HG03280 (cell line): ENCODE results near the gene ENOX1.

Source experiments
- ATAC-seq: cut with Tn5 transposase; IDR thresholded peaks from one replicate; pipeline ENCODE4 v1.9.1; 2021; ENCODE audit warnings: mild to moderate bottlenecking, moderate library complexity; ENCODE audit not compliant: unreplicated experiment

The ENOX1 gene

DNA sequence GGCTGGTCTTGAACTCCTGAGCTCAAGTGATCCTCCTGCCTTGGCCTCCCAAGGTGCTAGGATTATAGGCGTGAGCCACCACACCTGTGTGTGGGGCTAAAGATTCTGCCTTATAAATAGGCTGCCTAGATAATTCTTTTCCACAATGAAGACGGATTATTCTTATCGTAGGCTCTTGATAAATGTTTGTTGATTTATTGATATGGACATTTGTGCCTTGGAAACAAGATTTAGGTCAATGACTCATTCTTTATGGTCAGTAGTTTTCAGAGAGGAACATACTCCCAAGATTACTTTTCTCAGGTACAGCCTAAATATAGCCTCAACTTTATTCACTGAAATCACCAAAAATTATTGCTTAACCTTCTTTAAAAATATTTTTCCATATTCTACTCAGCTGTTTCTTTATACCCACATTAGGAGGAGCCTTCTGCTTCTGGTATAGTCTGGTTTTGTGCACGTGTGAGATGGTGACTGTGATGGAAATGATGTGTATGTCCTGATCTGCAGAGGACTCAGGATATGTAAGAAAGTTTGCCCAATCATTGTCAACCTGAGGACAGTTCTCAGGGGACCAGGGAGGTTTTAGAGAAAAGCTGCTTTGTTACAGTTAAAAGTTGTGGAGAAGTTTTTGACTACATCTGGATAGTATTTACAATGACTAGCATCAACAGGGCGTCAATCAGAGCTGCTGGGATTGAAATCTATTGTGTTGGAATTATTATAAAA lies 554.5 kb downstream of the ENOX1 start:
- ATAC-seq: no peak

- ATAC-seq: no peak
Measured at GRCh38 chr13:43230989-43231388, 555.8 kb downstream of the ENOX1 start.

GRCh38 chr13:43229506-43229905 lies 557.3 kb downstream of the ENOX1 start:
- no peak for ATAC-seq

- ATAC-seq: no peak
Measured at GRCh38 chr13:43227721-43228120, 559.1 kb downstream of the ENOX1 start.

GRCh38 chr13:43223216-43223615 lies 563.6 kb downstream of the ENOX1 start:
- ATAC-seq: no peak

DNA sequence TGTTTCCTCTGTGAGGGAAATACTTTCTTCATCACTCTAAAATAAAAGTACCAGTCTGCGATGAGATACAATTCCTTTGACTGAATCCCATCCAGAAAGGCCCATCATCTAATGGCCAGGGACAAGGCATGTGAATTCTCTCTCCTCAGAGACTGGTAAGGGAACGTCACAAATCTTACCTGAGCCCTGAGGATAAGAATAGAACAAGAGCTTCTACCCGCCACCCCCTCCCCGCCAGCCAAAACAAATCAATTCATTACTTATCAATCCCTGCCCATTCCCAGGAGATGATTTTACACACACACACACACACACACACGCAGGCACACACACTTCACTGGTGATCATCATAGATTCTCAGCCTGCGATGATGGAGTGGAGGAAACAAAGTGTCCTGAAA lies 564.7 kb downstream of the ENOX1 start:
- no peak for ATAC-seq

GRCh38 chr13:43221611-43222010 lies 565.2 kb downstream of the ENOX1 start:
- ATAC-seq: no peak

- ATAC-seq: no peak
Measured at GRCh38 chr13:43220873-43221595, 565.7 kb downstream of the ENOX1 start.

GRCh38 chr13:43214124-43214523 lies 572.6 kb downstream of the ENOX1 start:
- ATAC-seq: no peak

DNA sequence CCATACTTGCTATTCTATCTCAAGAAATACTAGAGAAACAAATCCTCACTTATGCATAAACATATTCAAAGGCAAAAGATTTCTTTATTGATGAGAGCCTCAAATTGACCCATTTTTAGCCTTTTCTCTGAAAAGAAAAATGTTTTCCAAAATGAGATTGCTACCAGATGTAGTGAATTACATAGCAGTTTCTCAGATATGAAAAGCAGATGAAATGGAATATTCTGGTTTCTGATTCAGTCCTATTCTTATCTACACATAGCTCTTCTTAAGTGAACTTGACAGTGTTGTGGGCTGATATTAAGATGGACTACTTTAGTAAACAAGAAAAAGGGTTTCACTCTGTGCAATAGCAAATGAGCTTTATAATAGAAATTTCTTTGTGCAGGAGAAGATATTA lies 579.9 kb downstream of the ENOX1 start:
- no peak for ATAC-seq

DNA sequence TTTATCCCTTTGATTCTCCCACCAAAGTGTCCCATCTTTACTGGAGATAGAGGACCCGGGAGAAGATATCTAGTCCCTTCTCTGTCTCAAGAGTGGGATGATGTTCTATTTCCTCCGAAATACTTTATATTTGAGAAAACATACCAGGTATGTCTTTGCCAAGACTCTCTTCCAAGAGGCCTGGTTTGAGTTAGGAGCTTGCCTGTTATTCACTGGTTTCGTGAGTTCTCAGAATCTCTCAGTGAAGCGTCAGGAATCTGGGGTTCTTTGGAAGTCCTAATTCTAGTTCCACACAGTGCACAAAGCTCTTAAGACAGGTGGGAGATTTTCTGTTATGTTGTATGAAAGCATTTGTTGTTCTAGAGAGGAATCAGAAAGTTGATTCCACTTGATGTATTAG lies 581.4 kb downstream of the ENOX1 start:
- ATAC-seq: no peak

GRCh38 chr13:43204591-43204990 lies 582.2 kb downstream of the ENOX1 start:
- no peak for ATAC-seq

- ATAC-seq: no peak
Measured at GRCh38 chr13:43203781-43204180, 583.0 kb downstream of the ENOX1 start.

GRCh38 chr13:43200736-43201135 lies 586.0 kb downstream of the ENOX1 start:
- ATAC-seq: no peak

DNA sequence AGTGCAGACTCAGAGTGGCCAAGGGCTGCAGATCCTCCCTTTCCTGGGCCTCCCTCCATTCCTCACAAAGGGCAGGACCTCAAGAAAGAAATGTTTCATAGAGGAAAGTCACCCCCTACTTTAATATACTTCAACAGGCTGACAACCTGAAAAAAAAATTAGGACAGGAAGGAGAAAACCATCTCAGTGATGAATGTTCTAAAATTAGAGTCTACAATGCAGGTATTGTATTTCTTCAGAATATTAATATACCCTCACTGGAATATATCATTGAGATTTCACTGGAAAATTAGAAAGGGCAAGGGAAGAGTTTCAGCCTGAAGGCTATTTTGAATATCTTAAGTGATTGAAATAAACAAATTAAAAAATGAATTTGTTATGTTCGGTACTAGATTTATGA lies 586.5 kb downstream of the ENOX1 start:
- ATAC-seq: no peak

DNA sequence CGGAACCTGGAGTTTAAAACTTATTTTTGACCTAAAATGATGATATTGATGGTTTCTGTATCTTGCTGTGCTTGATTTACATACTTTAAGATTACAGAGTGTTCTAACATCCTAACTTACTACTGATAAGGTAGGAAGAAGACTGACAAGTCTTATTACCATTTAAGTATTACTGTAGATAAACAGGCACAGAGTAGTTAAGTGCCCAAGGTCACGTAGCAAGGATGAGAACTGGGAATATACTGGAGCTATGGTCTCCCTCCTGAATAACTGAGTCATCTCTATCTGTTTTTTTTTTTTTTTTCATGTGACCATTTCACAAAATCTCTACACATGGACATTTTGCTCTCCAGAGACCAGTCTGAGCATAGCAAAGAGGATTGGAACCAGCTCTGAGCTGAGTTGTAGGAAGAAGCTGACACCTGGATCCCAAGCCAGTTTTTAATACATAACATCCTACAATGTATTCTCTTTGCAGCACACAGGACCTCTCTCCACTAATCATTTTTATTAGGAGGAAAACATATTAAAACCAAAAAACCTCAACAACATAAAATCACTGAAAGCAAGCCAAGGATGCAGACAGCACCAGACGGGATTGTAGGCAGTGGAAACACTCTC lies 589.9 kb downstream of the ENOX1 start:
- no peak for ATAC-seq

- ATAC-seq: no peak
Measured at GRCh38 chr13:43196086-43196621, 590.6 kb downstream of the ENOX1 start.

DNA sequence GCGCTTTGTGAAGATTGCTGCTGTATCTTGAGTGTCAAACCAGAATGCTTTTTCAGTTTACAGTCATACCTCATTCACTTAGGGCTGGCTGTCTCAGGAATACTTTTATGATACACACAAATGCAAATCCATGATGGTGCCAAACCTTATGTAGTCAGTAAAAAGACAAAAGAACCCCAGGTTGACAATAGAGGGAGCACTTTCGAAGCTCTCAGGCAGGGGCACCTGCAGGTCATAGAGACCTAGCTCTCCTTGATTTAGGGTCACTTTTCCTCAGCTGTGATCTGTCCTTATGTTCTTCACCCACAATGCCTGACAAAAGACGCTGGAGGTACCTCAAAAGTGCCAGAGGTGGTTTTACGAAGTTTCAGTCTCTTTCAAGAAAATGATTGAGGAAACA lies 591.2 kb downstream of the ENOX1 start:
- ATAC-seq: no peak

DNA sequence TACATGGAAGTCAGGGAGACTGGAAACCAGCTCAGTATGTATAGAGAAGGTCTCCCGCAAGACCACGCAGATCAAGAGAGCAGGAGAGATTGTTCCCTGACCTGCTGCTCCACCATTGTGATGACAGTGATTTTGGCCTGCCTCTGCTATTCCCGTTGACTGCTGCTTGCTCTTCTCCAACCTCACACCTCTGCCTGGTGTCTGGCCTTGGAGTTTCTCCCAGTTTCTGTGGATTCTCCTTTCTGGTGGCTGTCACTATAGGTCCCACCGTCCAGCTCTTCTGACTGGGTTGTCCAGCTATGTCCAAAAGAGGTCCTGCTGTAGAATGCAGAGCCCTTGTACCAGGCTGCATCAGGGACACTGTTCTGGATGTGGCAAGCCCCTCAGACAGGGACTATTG lies 591.7 kb downstream of the ENOX1 start:
- ATAC-seq: no peak

GRCh38 chr13:43193789-43194420 lies 592.9 kb downstream of the ENOX1 start:
- no peak for ATAC-seq

GRCh38 chr13:43191546-43191945 lies 595.2 kb downstream of the ENOX1 start:
- ATAC-seq: no peak
